K562 (cell line): ENCODE measurements around the gene SYT8. TPM values are rescaled to one million over a fixed set of nuclear protein-coding genes. Genes with fewer than 3 reads are reported as not detected.

Source experiments
- ATAC-seq: fragments of 200-7000 bp; cut with Tn5 transposase; 3 replicates; pipeline ENCODE4 v1.9.1; 2020; ENCODE audit warnings: moderate library complexity
- BruUV-seq: library from RNA; stranded (reverse); fragments of 400-500 nt; replicated peaks from 2 replicates; lab custom pipeline; 2021; lab: Mats Ljungman, UMichigan
- CTCF ChIA-PET: fragments of 300-600 bp; formaldehyde crosslinking; extraction: SDS; loops from one replicate; lab custom pipeline; 2021; ENCODE audit warnings: low intra/inter-chr PET ratio; lab: Yijun Ruan, JAX
- POLR2A ChIA-PET: fragments of 300-600, 350-650 bp; sonication (Branson Sonifier 250); formaldehyde crosslinking; extraction: SDS; loops from one replicate; lab custom pipeline; 2021; ENCODE audit warnings: antibody characterized with exemption, inconsistent platforms; lab: Yijun Ruan, JAX
- DNase-seq, 4 experiments: peaks; one replicate each; pipeline versions ENCODE4 v3.0.0 to v3.0.0-alpha.2; 2011 to 2018; ENCODE audit warnings: low spot score in 3 of 4, mixed read lengths in 3 of 4; ENCODE audit errors: extremely low read depth in 1 of 4
- FAIRE-seq: peaks from 2 replicates; lab custom pipeline; 2011; peaks lifted over from hg19 to GRCh38; lab: Jason Lieb, UNC
- H2AFZ ChIP-seq: 2 replicates; pipeline ENCODE4 v1.6.0; 2011; ENCODE audit warnings: low read depth, low read length, control low read depth, inconsistent platforms
- H3K27ac ChIP-seq: fragments of 200-600 bp; 3 replicates; pipeline ENCODE4 v1.8.0; 2011; ENCODE audit warnings: low read depth, mild to moderate bottlenecking, control low read depth, inconsistent platforms, low read length, moderate library complexity, mixed read lengths; ENCODE audit errors: extremely low read depth
- H3K27me3 ChIP-seq, 2 experiments: fragments of 300-600 bp in 1 of 2; 2 replicates in 1 of 2; 3 replicates in 1 of 2; pipeline versions ENCODE4 v1.6.0 to v1.8.0; 2011; ENCODE audit warnings: inconsistent platforms in 2 of 2, low read length in 2 of 2, mild to moderate bottlenecking in 1 of 2, mixed read lengths in 1 of 2, moderate library complexity in 1 of 2; ENCODE audit not compliant: control insufficient read depth in 2 of 2, insufficient read depth in 2 of 2
- H3K36me3 ChIP-seq: fragments of 300-600 bp; 3 replicates; pipeline ENCODE4 v1.8.0; 2011; ENCODE audit warnings: mild to moderate bottlenecking, low read length, inconsistent platforms; ENCODE audit not compliant: control insufficient read depth, insufficient read depth
- H3K4me1 ChIP-seq, 2 experiments: fragments of 200-600 bp in 1 of 2; replicated peaks in 1 of 2; 2 replicates in 1 of 2; 3 replicates in 1 of 2; pipeline versions ENCODE4 v1.5.1 to v1.8.0; 2011; ENCODE audit warnings: inconsistent platforms in 2 of 2, low read length in 2 of 2, mild to moderate bottlenecking in 1 of 2, mixed read lengths in 1 of 2, moderate library complexity in 1 of 2; ENCODE audit not compliant: control insufficient read depth in 2 of 2, insufficient read depth in 2 of 2
- H3K4me2 ChIP-seq: 2 replicates; pipeline ENCODE4 v1.6.1; 2011; ENCODE audit warnings: low read length, control low read depth, inconsistent platforms, mixed read lengths; ENCODE audit not compliant: insufficient read depth
- H3K4me3 ChIP-seq: fragments of 200-600 bp; sonication (generic), shearing (Covaris generic); 2 replicates; pipeline ENCODE4 v1.5.1; 2016; ENCODE audit warnings: control low read depth, inconsistent platforms
- H3K79me2 ChIP-seq: fragments of 200-600 bp; 3 replicates; pipeline ENCODE4 v1.8.0; 2011; ENCODE audit warnings: low read length, inconsistent platforms; ENCODE audit not compliant: control insufficient read depth, insufficient read depth
- H3K9ac ChIP-seq, 2 experiments: 2 replicates each; pipeline versions ENCODE4 v1.6.0 to v1.6.1; 2011; ENCODE audit warnings: low read depth in 2 of 2, low read length in 2 of 2, control low read depth in 1 of 2, inconsistent platforms in 1 of 2, mild to moderate bottlenecking in 1 of 2, mixed read lengths in 1 of 2; ENCODE audit not compliant: insufficient read depth in 1 of 2
- H3K9me1 ChIP-seq: one replicate; pipeline ENCODE4 v1.6.0; 2011; ENCODE audit warnings: inconsistent platforms, mild to moderate bottlenecking, low read length, moderate library complexity; ENCODE audit not compliant: control insufficient read depth, insufficient read depth
- H3K9me3 ChIP-seq: replicated peaks from 2 replicates; pipeline ENCODE4 v1.5.1; 2011; ENCODE audit warnings: low read depth, low read length, inconsistent platforms; ENCODE audit not compliant: control insufficient read depth, insufficient read depth
- H4K20me1 ChIP-seq: replicated peaks from 2 replicates; pipeline ENCODE4 v1.6.1; 2011; ENCODE audit warnings: low read length, inconsistent platforms, mixed read lengths; ENCODE audit not compliant: control insufficient read depth, insufficient read depth
- ARID2 ChIP-seq: fragments of 450-650 bp; IDR thresholded peaks from 2 replicates; pipeline ENCODE4 v1.6.1; 2017; ENCODE audit warnings: antibody characterized with exemption, mild to moderate bottlenecking
- CBFA2T2 ChIP-seq: fragments of 450-650 bp; conservative IDR thresholded peaks from 2 replicates; pipeline ENCODE4 v1.6.1; 2017; ENCODE audit warnings: mild to moderate bottlenecking
- CBFA2T3 ChIP-seq: fragments of 450-650 bp; IDR thresholded peaks from 2 replicates; pipeline ENCODE4 v1.6.1; 2017
- CBX8 ChIP-seq: fragments of 200-600 bp; sonication (generic); IDR thresholded peaks from 2 replicates; pipeline ENCODE4 v1.6.1; 2012; ENCODE audit warnings: borderline replicate concordance, mixed run types, low read depth, mild to moderate bottlenecking, moderate library complexity, mixed read lengths, low read length, control low read depth, inconsistent platforms; ENCODE audit not compliant: poor library complexity, severe bottlenecking; ENCODE audit errors: extremely low read depth
- ILF3 ChIP-seq: fragments of 450-650 bp; IDR thresholded peaks from 2 replicates; pipeline ENCODE4 v1.6.1; 2018; ENCODE audit warnings: antibody characterized with exemption, mild to moderate bottlenecking, moderate library complexity, borderline replicate concordance
- MCM2 ChIP-seq: fragments of 450-650 bp; IDR thresholded peaks from 2 replicates; pipeline ENCODE4 v1.6.1; 2017; ENCODE audit warnings: low read depth, mild to moderate bottlenecking
- NFE2 ChIP-seq: IDR thresholded peaks from 2 replicates; pipeline ENCODE4 v1.6.1; 2014; ENCODE audit warnings: antibody characterized with exemption, low read depth
- NFIC ChIP-seq: fragments of 450-650 bp; IDR thresholded peaks from 2 replicates; pipeline ENCODE4 v1.6.1; 2017; ENCODE audit warnings: mild to moderate bottlenecking, inconsistent platforms
- NONO ChIP-seq, 2 experiments: fragments of 200-400 bp in 1 of 2; fragments of 450-650 bp in 1 of 2; formaldehyde crosslinking in 1 of 2; IDR thresholded peaks; 2 replicates each; pipeline ENCODE4 v1.6.1; 2017; ENCODE audit warnings: low read depth in 2 of 2, mild to moderate bottlenecking in 2 of 2, moderate library complexity in 2 of 2, low read length in 1 of 2
- POLR2G ChIP-seq: fragments of 200-400 bp; formaldehyde crosslinking; IDR thresholded peaks from 2 replicates; pipeline ENCODE4 v1.6.1; 2017; ENCODE audit warnings: low read depth, mild to moderate bottlenecking, antibody characterized with exemption, low read length, moderate library complexity
- PRMT5 ChIP-seq: sonication (generic); formaldehyde crosslinking; IDR thresholded peaks from 2 replicates; pipeline ENCODE4 v1.5.0; 2020; ENCODE audit warnings: missing genetic modification reagents
- RNF2 ChIP-seq: sonication (generic); IDR thresholded peaks from 2 replicates; pipeline ENCODE4 v1.6.1; 2016
- SRSF9 ChIP-seq: fragments of 200-400 bp; formaldehyde crosslinking; IDR thresholded peaks from 2 replicates; pipeline ENCODE4 v1.6.1; 2017; ENCODE audit warnings: low read depth, low read length, borderline replicate concordance
- TAF1 ChIP-seq: IDR thresholded peaks from 2 replicates; pipeline ENCODE4 v1.6.1; 2011; ENCODE audit warnings: mild to moderate bottlenecking, low read length, moderate library complexity; ENCODE audit not compliant: insufficient read depth, control insufficient read depth, severe bottlenecking; ENCODE audit errors: extremely low read depth
- TARDBP ChIP-seq: fragments of 450-650 bp; IDR thresholded peaks from 2 replicates; pipeline ENCODE4 v1.6.1; 2016
- TRIM24 ChIP-seq, 2 experiments: fragments of 450-650 bp; IDR thresholded peaks; 2 replicates each; pipeline ENCODE4 v1.6.1; 2016
- ZBTB49 ChIP-seq: sonication (generic); formaldehyde crosslinking; IDR thresholded peaks from 2 replicates; pipeline ENCODE4 v1.8.0; 2022; ENCODE audit warnings: missing genetic modification reagents, mild to moderate bottlenecking, borderline replicate concordance
- ZFP30 ChIP-seq: fragments of 250-450 bp; sonication (Bioruptor Pico); IDR thresholded peaks from 2 replicates; pipeline ENCODE4 v1.8.0; 2022; ENCODE audit warnings: moderate library complexity, mild to moderate bottlenecking, inconsistent platforms, borderline replicate concordance
- ZNF239 ChIP-seq: fragments of 250-450 bp; sonication (Bioruptor Pico); IDR thresholded peaks from 2 replicates; pipeline ENCODE4 v1.4.0; 2020; ENCODE audit warnings: mild to moderate bottlenecking
- ZNF408 ChIP-seq: fragments of 250-450 bp; sonication (Bioruptor Pico); IDR thresholded peaks from 2 replicates; pipeline ENCODE4 v1.4.0; 2020; ENCODE audit warnings: low read depth, mild to moderate bottlenecking, moderate library complexity
- WGBS: fragments of 100-300 bp; shearing (Covaris generic); methylation state at CpG from one replicate; pipeline ENCODE4 v1.1.6; 2016; ENCODE audit warnings: low coverage, mixed read lengths; ENCODE audit not compliant: insufficient coverage; ENCODE audit errors: missing lambda C conversion rate; 5-methylcytosine and 5-hydroxymethylcytosine counted together
- in situ Hi-C: fragments of 300-500 bp; cut with MboI; formaldehyde crosslinking; loops from 4 replicates; pipeline ENCODE4 v1.15.0; 2018; ENCODE audit warnings: inconsistent platforms, mixed read lengths
- intact Hi-C: fragments of 100-400 bp; cut with micrococcal nuclease; formaldehyde crosslinking; loops from 2 replicates; pipeline ENCODE4 v1.14.2; 2022
- polyA plus RNA-seq, 8 experiments: library from polyadenylated mRNA; depleted of rRNA in 4 of 8; stranded (reverse) in 5 of 8; unstranded in 3 of 8; fragments of >200 nt; fragmentation: Nextera tagmentation in 2 of 8; fragmentation: Illumina TruSeq in 1 of 8; extraction: Ambion mirVana in 2 of 8; extraction: Trizol in 1 of 8; gene quantifications; 2 replicates each; pipeline versions ENCODE4 v1.2.1 to v1.2.3, GENCODE V29; 2011 to 2014; ENCODE audit warnings: inconsistent platforms in 1 of 8, missing spikeins in 1 of 8
- total RNA-seq, 7 experiments: library from RNA; depleted of rRNA in 6 of 7; stranded (reverse); fragments of >200 nt in 6 of 7; fragmentation: Illumina TruSeq in 2 of 7; extraction: Trizol in 2 of 7; gene quantifications; 2 replicates each; pipeline versions ENCODE4 v1.2.1 to v1.2.3, GENCODE V29; 2011 to 2021; ENCODE audit warnings: low replicate concordance in 1 of 7

The SYT8 gene
- total and polyA plus RNA-seq, 9 of the 15 experiments (the other 6 are each of a cell fraction or from before 2014, with no cell fraction given) = not detected

- intact Hi-C loops = no loop called here
- 15% methylated on average over 4 of the region's 4 CpGs for WGBS
- ChIA-PET CTCF (no interaction called here), POLR2A (no interaction called here)
- DNase-seq (no peak), ATAC-seq (no peak), FAIRE-seq (no peak)
- H3K9ac ChIP-seq = no peak overlapping the region
- no peaks in the 10 kb centered on the region for H4K20me1 ChIP-seq
- no peak overlapping the region for H3K4me3 ChIP-seq
- no peaks in the 10 kb centered on the region for H3K79me2 ChIP-seq
- H3K36me3 ChIP-seq = no peaks in the 10 kb centered on the region
- peaks cover 8 to 49% of the 10 kb centered on the region in 2 experiments; a peak in 4 of 5 replicates for H3K27me3 ChIP-seq
- no peak overlapping the region for H3K4me2 ChIP-seq
- TF ChIP-seq NFIC (no peak), CBFA2T3 (no peak), CBFA2T2 (no peak), TRIM24 (IDR thresholded peaks at IDR 0.05) (no peak), TARDBP (no peak), ZNF408 (CRISPR knock-in tag) (no peak), CBX8 (no peak), ILF3 (no peak), ZFP30 (CRISPR knock-in tag) (no peak), ZBTB49 (no peak), NFE2 (no peak), RNF2 (no peak), PRMT5 (CRISPR knock-in tag) (no peak), SRSF9 (no peak), MCM2 (no peak), NONO (IDR thresholded peaks at IDR 0.05; ENCODE audit: low read depth in 2 of 2, low read length in 1 of 2) (no peak), POLR2G (no peak), ZNF239 (CRISPR knock-in tag) (no peak), ARID2 (no peak), TAF1 (no peak)
- no peak overlapping the region for H3K27ac ChIP-seq
- in situ Hi-C loops = no loop called here
- no peaks in the 10 kb centered on the region for H3K9me1 ChIP-seq
- no peaks in the 10 kb centered on the region for H3K9me3 ChIP-seq
- H2AFZ ChIP-seq = no peak overlapping the region
- H3K4me1 ChIP-seq = peaks cover 0 to 13% of the 10 kb centered on the region in 2 experiments; a peak in 2 of 5 replicates
- BruUV-seq = no TSS peak
Measured at GRCh38 chr11:1861435-1862411, 26.9 kb downstream of the SYT8 start.
